Endothelial cell of umbilical vein (primary cell): ENCODE data around the gene CACNA1C. TPM values are rescaled to one million over a fixed set of nuclear protein-coding genes. Genes with fewer than 3 reads are reported as not detected.

Experiments used
- BruUV-seq: library from RNA; stranded (reverse); fragments of 400-500 nt; replicated peaks from 2 replicates; lab custom pipeline; 2021; lab: Mats Ljungman, UMichigan
- CTCF ChIA-PET: fragments of 300-600, 350-600 bp; sonication (Branson Sonifier 250); formaldehyde crosslinking; loops from one replicate; lab custom pipeline; 2021; ENCODE audit warnings: antibody characterized with exemption, inconsistent platforms; lab: Charles Lee
- POLR2A ChIA-PET: fragments of 300-600, 350-600 bp; sonication (Branson Sonifier 250); formaldehyde crosslinking; loops from one replicate; lab custom pipeline; 2021; ENCODE audit warnings: antibody characterized with exemption, inconsistent platforms; lab: Charles Lee
- DNase-seq: peaks from one replicate; pipeline ENCODE4 v3.0.0-alpha.2; 2011; ENCODE audit warnings: low read depth, low spot score
- FAIRE-seq: peaks from 2 replicates; lab custom pipeline; 2011; peaks lifted over from hg19 to GRCh38; lab: Jason Lieb, UNC
- H2AFZ ChIP-seq: 2 replicates; pipeline ENCODE4 v1.6.0; 2012; ENCODE audit warnings: low read depth, low read length, control low read depth, inconsistent platforms
- H3K27ac ChIP-seq: 2 replicates; pipeline ENCODE4 v1.5.1; 2011; ENCODE audit warnings: low read depth, mild to moderate bottlenecking, control low read depth, low read length, moderate library complexity; ENCODE audit not compliant: insufficient read depth
- H3K27me3 ChIP-seq, 2 experiments: 2 replicates each; pipeline versions ENCODE4 v1.6.0 to v1.6.1; 2011; ENCODE audit warnings: low read length in 2 of 2, mixed read lengths in 1 of 2; ENCODE audit not compliant: control insufficient read depth in 2 of 2, insufficient read depth in 2 of 2
- H3K36me3 ChIP-seq, 2 experiments: 2 replicates in 1 of 2; 3 replicates in 1 of 2; pipeline ENCODE4 v1.5.1; 2011; ENCODE audit warnings: low read length in 2 of 2, mild to moderate bottlenecking in 1 of 2, moderate library complexity in 1 of 2; ENCODE audit not compliant: control insufficient read depth in 2 of 2, insufficient read depth in 2 of 2; ENCODE audit errors: extremely low read depth in 1 of 2
- H3K4me1 ChIP-seq: 3 replicates; pipeline ENCODE4 v1.5.1; 2011; ENCODE audit warnings: mild to moderate bottlenecking, low read length; ENCODE audit not compliant: control insufficient read depth, insufficient read depth; ENCODE audit errors: extremely low read depth
- H3K4me2 ChIP-seq: 2 replicates; pipeline ENCODE4 v1.6.1; 2011; ENCODE audit warnings: low read length, control low read depth, mixed read lengths; ENCODE audit not compliant: insufficient read depth
- H3K4me3 ChIP-seq, 3 experiments: fragments of 200-600 bp in 1 of 3; sonication (generic), shearing (Covaris generic) in 1 of 3; replicated peaks in 1 of 3; 2 replicates each; pipeline ENCODE4 v1.5.1; 2011 to 2016; ENCODE audit warnings: control low read depth in 3 of 3, low read length in 3 of 3, mild to moderate bottlenecking in 2 of 3, inconsistent platforms in 1 of 3, low read depth in 1 of 3, moderate library complexity in 1 of 3; ENCODE audit not compliant: insufficient read depth in 1 of 3
- H3K79me2 ChIP-seq: 2 replicates; pipeline ENCODE4 v1.6.0; 2012; ENCODE audit warnings: low read length, inconsistent platforms; ENCODE audit not compliant: control insufficient read depth, insufficient read depth
- H3K9ac ChIP-seq: replicated peaks from 2 replicates; pipeline ENCODE3; 2011; ENCODE audit warnings: low read length, control low read depth; ENCODE audit not compliant: insufficient read depth; ENCODE audit errors: extremely low read depth
- H3K9me1 ChIP-seq: replicated peaks from 3 replicates; pipeline ENCODE4 v1.6.0; 2011; ENCODE audit warnings: mild to moderate bottlenecking, low read length; ENCODE audit not compliant: control insufficient read depth, insufficient read depth; ENCODE audit errors: extremely low read depth
- H3K9me3 ChIP-seq: replicated peaks from 2 replicates; pipeline ENCODE4 v1.5.1; 2012; ENCODE audit warnings: low read length, inconsistent platforms; ENCODE audit not compliant: control insufficient read depth, insufficient read depth
- H4K20me1 ChIP-seq: replicated peaks from 2 replicates; pipeline ENCODE3; 2011; ENCODE audit warnings: mild to moderate bottlenecking, low read length; ENCODE audit not compliant: control insufficient read depth, insufficient read depth; ENCODE audit errors: extremely low read depth
- EZH2 ChIP-seq: IDR thresholded peaks from 2 replicates; pipeline ENCODE4 v1.6.1; 2012; ENCODE audit warnings: borderline replicate concordance, low read depth, mild to moderate bottlenecking, moderate library complexity, low read length, inconsistent platforms; ENCODE audit not compliant: severe bottlenecking
- FOS ChIP-seq: IDR thresholded peaks from 2 replicates; pipeline ENCODE4 v1.6.1; 2011; ENCODE audit warnings: mild to moderate bottlenecking, low read length, moderate library complexity, borderline replicate concordance; ENCODE audit not compliant: insufficient read depth
- GATA2 ChIP-seq: IDR thresholded peaks from 2 replicates; pipeline ENCODE4 v1.7.0; 2011; ENCODE audit warnings: low read depth, mild to moderate bottlenecking, moderate library complexity, mixed read lengths, low read length; ENCODE audit not compliant: insufficient read length, insufficient read depth
- JUN ChIP-seq: IDR thresholded peaks from 2 replicates; pipeline ENCODE4 v1.6.1; 2011; ENCODE audit warnings: borderline replicate concordance, low read depth; ENCODE audit not compliant: insufficient read length, insufficient read depth
- MYC ChIP-seq: IDR thresholded peaks from one replicate; pipeline ENCODE4 v1.6.1; 2011; ENCODE audit warnings: mild to moderate bottlenecking, low read depth, low read length
- POLR2A ChIP-seq: IDR thresholded peaks from 2 replicates; pipeline ENCODE4 v1.6.1; 2012; ENCODE audit warnings: low read depth, mild to moderate bottlenecking, control low read depth, low read length
- POLR2AphosphoS5 ChIP-seq: IDR thresholded peaks from 2 replicates; pipeline ENCODE4 v1.6.1; 2012; ENCODE audit warnings: low read depth, mild to moderate bottlenecking, control low read depth, low read length, moderate library complexity; ENCODE audit not compliant: insufficient read depth
- dilution Hi-C: fragments of 300-500 bp; cut with MboI; formaldehyde crosslinking; loops from one replicate; pipeline ENCODE4 v1.15.0; 2019; ENCODE audit warnings: low sequenced_read_pairs; ENCODE audit not compliant: extremely low pct_ligation_motif_present
- intact Hi-C: fragments of 100-400 bp; cut with micrococcal nuclease; formaldehyde crosslinking; loops from one replicate; pipeline ENCODE4 v1.10.0; 2022
- polyA plus RNA-seq, 4 experiments: library from polyadenylated mRNA; depleted of rRNA in 3 of 4; stranded (reverse) in 3 of 4; unstranded in 1 of 4; fragments of >200 nt; gene quantifications; 2 replicates each; pipeline versions ENCODE4 v1.2.1 to v1.2.3, GENCODE V29; 2011 to 2012; ENCODE audit warnings: missing spikeins in 1 of 4
- total RNA-seq: library from RNA; stranded (reverse); gene quantifications from 2 replicates; pipeline ENCODE4 v1.2.3, GENCODE V29; 2021
- TF ChIP-seq, protein P1 (sequence below), 2 donors: IDR thresholded peaks; 1 replicate in 1 of 2; 2 replicates in 1 of 2; pipeline ENCODE4 v1.5.1; 2011; ENCODE audit warnings: low read length in 2 of 2, mild to moderate bottlenecking in 2 of 2, moderate library complexity in 2 of 2, control low read depth in 1 of 2, inconsistent platforms in 1 of 2, low read depth in 1 of 2; ENCODE audit not compliant: insufficient read depth in 1 of 2; ENCODE audit errors: extremely low read depth in 1 of 2
- TF ChIP-seq, protein P2 (sequence below): IDR thresholded peaks from 2 replicates; pipeline ENCODE4 v1.6.1; 2011; ENCODE audit not compliant: insufficient read depth, insufficient read length

CACNA1C gene
- total and polyA plus RNA-seq, 2 donors (not counting 3 experiments of a cell fraction or from before 2014, with no cell fraction given) = not detected

DNA sequence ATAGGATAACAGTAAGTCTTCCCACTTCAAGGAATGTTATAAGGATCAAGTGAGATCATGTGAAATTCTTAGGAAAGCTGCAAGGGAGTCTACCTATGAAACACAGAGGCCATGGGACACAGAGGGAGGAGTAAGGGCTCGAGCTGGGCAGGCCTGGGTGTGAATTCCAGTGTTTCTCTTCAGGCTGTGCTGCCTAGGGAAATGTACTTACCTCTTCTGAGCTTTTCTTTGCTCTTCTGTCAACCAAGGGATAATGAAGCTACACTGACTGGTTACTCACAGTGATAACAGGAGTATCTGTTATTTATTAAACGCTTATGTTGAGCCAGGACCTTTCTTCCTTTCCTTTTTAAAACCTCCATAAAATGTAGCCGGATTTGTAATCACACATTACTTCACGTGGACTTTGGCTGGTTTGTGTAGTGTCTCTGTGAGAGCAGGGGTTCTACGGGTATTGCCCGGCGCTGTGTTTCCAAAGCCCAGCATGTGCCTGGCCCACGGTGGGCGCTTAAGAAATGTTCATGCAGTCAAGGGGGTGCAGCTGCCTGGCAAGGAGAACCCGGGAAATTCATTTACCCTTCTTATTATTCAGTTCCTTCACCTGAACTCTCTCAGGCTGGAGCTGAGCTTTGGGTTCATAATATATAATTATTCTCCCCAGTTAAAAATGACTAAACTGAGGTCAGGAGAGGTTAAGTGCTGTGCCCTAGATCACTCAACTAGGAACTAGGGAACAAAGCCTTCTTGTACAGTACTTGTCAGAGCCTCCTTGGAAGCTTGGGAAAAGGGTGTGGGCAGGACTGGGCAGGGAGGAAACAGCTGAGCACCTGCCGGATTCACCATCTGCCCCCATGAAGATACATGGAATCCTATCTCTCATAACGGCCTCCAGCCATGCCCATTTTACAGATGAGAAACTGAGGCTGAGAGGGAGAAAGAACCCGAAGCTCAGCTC is 214.2 kb downstream of the CACNA1C start:
- ChIA-PET POLR2A (no interaction called here), CTCF (no interaction called here)
- H3K9me3 ChIP-seq = no peaks in the 10 kb centered on the region
- TF ChIP-seq, protein P1, sequence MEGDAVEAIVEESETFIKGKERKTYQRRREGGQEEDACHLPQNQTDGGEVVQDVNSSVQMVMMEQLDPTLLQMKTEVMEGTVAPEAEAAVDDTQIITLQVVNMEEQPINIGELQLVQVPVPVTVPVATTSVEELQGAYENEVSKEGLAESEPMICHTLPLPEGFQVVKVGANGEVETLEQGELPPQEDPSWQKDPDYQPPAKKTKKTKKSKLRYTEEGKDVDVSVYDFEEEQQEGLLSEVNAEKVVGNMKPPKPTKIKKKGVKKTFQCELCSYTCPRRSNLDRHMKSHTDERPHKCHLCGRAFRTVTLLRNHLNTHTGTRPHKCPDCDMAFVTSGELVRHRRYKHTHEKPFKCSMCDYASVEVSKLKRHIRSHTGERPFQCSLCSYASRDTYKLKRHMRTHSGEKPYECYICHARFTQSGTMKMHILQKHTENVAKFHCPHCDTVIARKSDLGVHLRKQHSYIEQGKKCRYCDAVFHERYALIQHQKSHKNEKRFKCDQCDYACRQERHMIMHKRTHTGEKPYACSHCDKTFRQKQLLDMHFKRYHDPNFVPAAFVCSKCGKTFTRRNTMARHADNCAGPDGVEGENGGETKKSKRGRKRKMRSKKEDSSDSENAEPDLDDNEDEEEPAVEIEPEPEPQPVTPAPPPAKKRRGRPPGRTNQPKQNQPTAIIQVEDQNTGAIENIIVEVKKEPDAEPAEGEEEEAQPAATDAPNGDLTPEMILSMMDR (IDR thresholded peaks at IDR 0.05; ENCODE audit: extremely low read depth in 1 of 2, insufficient read depth in 1 of 2, low read depth in 1 of 2, low read length in 2 of 2) = no peak
- TF ChIP-seq GATA2 (no peak), POLR2A (no peak), EZH2 (no peak), JUN (no peak), FOS (no peak), MYC (no peak), POLR2AphosphoS5 (no peak)
- TF ChIP-seq, protein P2, sequence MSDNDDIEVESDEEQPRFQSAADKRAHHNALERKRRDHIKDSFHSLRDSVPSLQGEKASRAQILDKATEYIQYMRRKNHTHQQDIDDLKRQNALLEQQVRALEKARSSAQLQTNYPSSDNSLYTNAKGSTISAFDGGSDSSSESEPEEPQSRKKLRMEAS = no peak
- BruUV-seq = no TSS peak
- dilution Hi-C loops = no loop called here
- no peaks in the 10 kb centered on the region for H3K4me1 ChIP-seq
- no peaks in the 10 kb centered on the region for H3K36me3 ChIP-seq
- H3K4me3 ChIP-seq = no peak overlapping the region
- H4K20me1 ChIP-seq = no peaks in the 10 kb centered on the region
- H3K4me2 ChIP-seq = no peak overlapping the region
- DNase-seq (no peak), FAIRE-seq (no peak)
- no peak overlapping the region for H3K9ac ChIP-seq
- H2AFZ ChIP-seq = no peak overlapping the region
- intact Hi-C loops = no loop called here
- no peaks in the 10 kb centered on the region for H3K9me1 ChIP-seq
- H3K79me2 ChIP-seq = no peaks in the 10 kb centered on the region
- H3K27ac ChIP-seq = no peak overlapping the region
- H3K27me3 ChIP-seq = no peaks in the 10 kb centered on the region
